ENCODE measurements around the gene NR2F1-AS1.

The NR2F1-AS1 gene

GRCh38 chr5:93384026-93384425 is 197.0 kb downstream of the NR2F1-AS1 start:
- Histone ChIP-seq H3K9ac (ENCODE audit: low read length) (no peak overlapping the region), H3K9me3 (replicated peaks; ENCODE audit: insufficient read depth, low read length) (no peaks in the 10 kb centered on the region), H2AFZ (ENCODE audit: low read length) (no peak overlapping the region), H3K4me1 (ENCODE audit: low read length) (no peaks in the 10 kb centered on the region), H3K27ac (ENCODE audit: low read length) (no peak overlapping the region), H3K4me2 (ENCODE audit: low read depth, low read length) (no peak overlapping the region), H3F3A (ENCODE audit: insufficient read depth, low read length) (no peaks in the 10 kb centered on the region), H3K36me3 (replicated peaks; ENCODE audit: insufficient read depth, low read length) (no peaks in the 10 kb centered on the region), H3K9me2 (replicated peaks; ENCODE audit: insufficient read depth, low read length) (no peaks in the 10 kb centered on the region), H4K20me1 (ENCODE audit: insufficient read depth, low read length) (no peaks in the 10 kb centered on the region), H3K4me3 (ENCODE audit: low read length) (no peak overlapping the region), H3K79me2 (ENCODE audit: low read length) (no peaks in the 10 kb centered on the region), H3K27me3 (replicated peaks; ENCODE audit: insufficient read depth, low read length) (no peaks in the 10 kb centered on the region)
- TF ChIP-seq EZH2phosphoT487 (IDR thresholded peaks at IDR 0.05; ENCODE audit: low read length) (no peak), EZH2 (optimal IDR thresholded peaks at IDR 0.05; ENCODE audit: low read depth, low read length) (no peak)
- DNase-seq, result no peak

GRCh38 chr5:93382188-93382825 is 198.7 kb downstream of the NR2F1-AS1 start:
- TF ChIP-seq EZH2phosphoT487 (IDR thresholded peaks at IDR 0.05; ENCODE audit: low read length), result no peak
- no peak for TF ChIP-seq EZH2 (optimal IDR thresholded peaks at IDR 0.05; ENCODE audit: low read depth, low read length)
- TF ChIP-seq CTCF (IDR thresholded peaks at IDR 0.05; ENCODE audit: low read length), result no peak
- Histone ChIP-seq H3K4me1 (ENCODE audit: low read length) (no peaks in the 10 kb centered on the region), H3K4me2 (ENCODE audit: low read depth, low read length) (no peak overlapping the region), H3K27me3 (replicated peaks; ENCODE audit: insufficient read depth, low read length) (no peaks in the 10 kb centered on the region), H3K9ac (ENCODE audit: low read length) (no peak overlapping the region), H4K20me1 (ENCODE audit: insufficient read depth, low read length) (no peaks in the 10 kb centered on the region), H3K4me3 (ENCODE audit: low read length) (no peak overlapping the region), H3K9me2 (replicated peaks; ENCODE audit: insufficient read depth, low read length) (no peaks in the 10 kb centered on the region), H3K79me2 (ENCODE audit: low read length) (no peaks in the 10 kb centered on the region), H3K27ac (ENCODE audit: low read length) (no peak overlapping the region), H3K36me3 (replicated peaks; ENCODE audit: insufficient read depth, low read length) (no peaks in the 10 kb centered on the region), H3K9me3 (replicated peaks; ENCODE audit: insufficient read depth, low read length) (no peaks in the 10 kb centered on the region), H2AFZ (ENCODE audit: low read length) (no peak overlapping the region), H3F3A (ENCODE audit: insufficient read depth, low read length) (no peaks in the 10 kb centered on the region)
- DNase-seq, result no peak

GRCh38 chr5:93381057-93381456 is 200.0 kb downstream of the NR2F1-AS1 start:
- Histone ChIP-seq H3K4me1 (ENCODE audit: low read length) (no peaks in the 10 kb centered on the region), H3K9ac (ENCODE audit: low read length) (no peak overlapping the region), H3K4me3 (ENCODE audit: low read length) (no peak overlapping the region), H3K27ac (ENCODE audit: low read length) (no peak overlapping the region), H3F3A (ENCODE audit: insufficient read depth, low read length) (no peaks in the 10 kb centered on the region), H3K36me3 (replicated peaks; ENCODE audit: insufficient read depth, low read length) (no peaks in the 10 kb centered on the region), H2AFZ (ENCODE audit: low read length) (no peak overlapping the region), H3K27me3 (replicated peaks; ENCODE audit: insufficient read depth, low read length) (no peaks in the 10 kb centered on the region), H3K9me2 (replicated peaks; ENCODE audit: insufficient read depth, low read length) (no peaks in the 10 kb centered on the region), H4K20me1 (ENCODE audit: insufficient read depth, low read length) (no peaks in the 10 kb centered on the region), H3K79me2 (ENCODE audit: low read length) (no peaks in the 10 kb centered on the region), H3K9me3 (replicated peaks; ENCODE audit: insufficient read depth, low read length) (no peaks in the 10 kb centered on the region), H3K4me2 (ENCODE audit: low read depth, low read length) (no peak overlapping the region)
- no peak for DNase-seq
- TF ChIP-seq EZH2 (optimal IDR thresholded peaks at IDR 0.05; ENCODE audit: low read depth, low read length) (no peak), EZH2phosphoT487 (IDR thresholded peaks at IDR 0.05; ENCODE audit: low read length) (no peak), CTCF (IDR thresholded peaks at IDR 0.05; ENCODE audit: low read length) (no peak)

GRCh38 chr5:93378073-93378472 is 202.9 kb downstream of the NR2F1-AS1 start:
- Histone ChIP-seq H3K36me3 (replicated peaks; ENCODE audit: insufficient read depth, low read length) (no peaks in the 10 kb centered on the region), H2AFZ (ENCODE audit: low read length) (no peak overlapping the region), H3K9me2 (replicated peaks; ENCODE audit: insufficient read depth, low read length) (no peaks in the 10 kb centered on the region), H3K4me2 (ENCODE audit: low read depth, low read length) (no peak overlapping the region), H3K9me3 (replicated peaks; ENCODE audit: insufficient read depth, low read length) (no peaks in the 10 kb centered on the region), H3K27ac (ENCODE audit: low read length) (no peak overlapping the region), H3K27me3 (replicated peaks; ENCODE audit: insufficient read depth, low read length) (no peaks in the 10 kb centered on the region), H3K9ac (ENCODE audit: low read length) (no peak overlapping the region), H3K79me2 (ENCODE audit: low read length) (no peaks in the 10 kb centered on the region), H4K20me1 (ENCODE audit: insufficient read depth, low read length) (no peaks in the 10 kb centered on the region), H3K4me1 (ENCODE audit: low read length) (no peaks in the 10 kb centered on the region), H3K4me3 (ENCODE audit: low read length) (no peak overlapping the region), H3F3A (ENCODE audit: insufficient read depth, low read length) (no peaks in the 10 kb centered on the region)
- TF ChIP-seq EZH2phosphoT487 (IDR thresholded peaks at IDR 0.05; ENCODE audit: low read length) (no peak), CTCF (IDR thresholded peaks at IDR 0.05; ENCODE audit: low read length) (no peak), EZH2 (optimal IDR thresholded peaks at IDR 0.05; ENCODE audit: low read depth, low read length) (no peak)
- no peak for DNase-seq

All from MM.1S (cell line).